Retinal pigment epithelial cell (primary cell): Measurements from ENCODE around the gene C9orf85.

Experiments used
- DNase-seq: peaks from one replicate; pipeline ENCODE4 v3.0.0-alpha.2; 2010; ENCODE audit warnings: low read depth
- H3K4me3 ChIP-seq: 2 replicates; pipeline ENCODE4 v1.5.1; 2011; ENCODE audit warnings: mild to moderate bottlenecking, low read length, control low read depth, moderate library complexity
- CTCF ChIP-seq: conservative IDR thresholded peaks from 2 replicates; pipeline ENCODE4 v1.5.1; 2011; ENCODE audit warnings: low read depth, low read length, control low read depth, inconsistent platforms

The C9orf85 gene

GRCh38 chr9:71965403-71965802 lies 54.0 kb downstream of the C9orf85 start:
- H3K4me3 ChIP-seq: no peak overlapping the region
- no peak for TF ChIP-seq CTCF
- no peak for DNase-seq

GRCh38 chr9:71966601-71967000 lies 55.2 kb downstream of the C9orf85 start:
- H3K4me3 ChIP-seq: no peak overlapping the region
- TF ChIP-seq CTCF: no peak

GRCh38 chr9:71968541-71969090 lies 57.2 kb downstream of the C9orf85 start:
- H3K4me3 ChIP-seq: no peak overlapping the region
- no peak for TF ChIP-seq CTCF
- no peak for DNase-seq

More at GRCh38 chr9:71966601-71967000, 55.2 kb downstream of the C9orf85 start:
- no peak for DNase-seq

GRCh38 chr9:71975833-71976232 lies 64.4 kb downstream of the C9orf85 start:
- no peak overlapping the region for H3K4me3 ChIP-seq
- TF ChIP-seq CTCF: peak; percentile 26
- peak; percentile 2 for DNase-seq

GRCh38 chr9:71977003-71977402 lies 65.6 kb downstream of the C9orf85 start:
- no peak overlapping the region for H3K4me3 ChIP-seq
- no peak for TF ChIP-seq CTCF
- no peak for DNase-seq

GRCh38 chr9:71980266-71981190 lies 69.1 kb downstream of the C9orf85 start:
- H3K4me3 ChIP-seq: no peak overlapping the region
- DNase-seq: no peak
- no peak for TF ChIP-seq CTCF

- no peak for TF ChIP-seq CTCF
- H3K4me3 ChIP-seq: no peak overlapping the region
- DNase-seq: no peak
These were observed 70.5 kb downstream of the C9orf85 start for GRCh38 chr9:71981944-71982343.
